ENCODE measurements around the gene KATNB1.

DNA sequence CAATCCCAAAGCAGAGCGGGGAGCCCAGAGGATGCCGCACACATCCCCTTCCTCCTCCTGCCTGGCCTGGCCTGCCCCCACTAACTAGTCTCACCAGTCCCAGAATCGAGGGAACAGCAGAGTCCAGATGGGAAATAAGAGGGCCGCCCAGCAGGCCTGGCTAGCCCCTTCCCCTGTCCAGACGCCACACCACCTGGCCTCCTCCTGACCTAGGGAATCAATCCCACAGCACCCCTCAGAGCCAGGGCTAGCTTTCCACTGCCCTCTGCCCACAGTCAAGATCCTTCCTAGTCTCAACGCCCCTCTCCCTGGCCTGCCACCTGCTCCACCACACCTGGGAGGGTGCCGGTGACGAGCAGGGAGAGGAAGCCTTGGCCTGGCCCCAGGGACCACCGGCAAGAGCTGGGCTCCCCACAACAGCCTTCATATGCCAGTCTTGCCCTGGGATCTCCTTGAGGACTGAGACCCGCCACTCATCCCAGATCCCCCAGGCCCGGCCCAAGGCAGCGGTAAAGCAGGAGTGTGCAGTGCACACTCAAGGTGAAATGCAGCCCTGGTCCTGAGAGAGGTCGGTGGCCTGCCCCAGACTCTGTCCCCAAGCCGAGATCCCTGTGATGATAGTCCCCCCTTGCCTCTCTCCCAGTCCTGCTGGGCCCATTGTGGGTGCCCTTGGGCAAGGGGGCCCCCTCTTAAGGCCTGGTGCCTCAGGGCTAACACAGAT, 27.9 kb downstream of the KATNB1 start:
- TF ChIP-seq, protein P1, sequence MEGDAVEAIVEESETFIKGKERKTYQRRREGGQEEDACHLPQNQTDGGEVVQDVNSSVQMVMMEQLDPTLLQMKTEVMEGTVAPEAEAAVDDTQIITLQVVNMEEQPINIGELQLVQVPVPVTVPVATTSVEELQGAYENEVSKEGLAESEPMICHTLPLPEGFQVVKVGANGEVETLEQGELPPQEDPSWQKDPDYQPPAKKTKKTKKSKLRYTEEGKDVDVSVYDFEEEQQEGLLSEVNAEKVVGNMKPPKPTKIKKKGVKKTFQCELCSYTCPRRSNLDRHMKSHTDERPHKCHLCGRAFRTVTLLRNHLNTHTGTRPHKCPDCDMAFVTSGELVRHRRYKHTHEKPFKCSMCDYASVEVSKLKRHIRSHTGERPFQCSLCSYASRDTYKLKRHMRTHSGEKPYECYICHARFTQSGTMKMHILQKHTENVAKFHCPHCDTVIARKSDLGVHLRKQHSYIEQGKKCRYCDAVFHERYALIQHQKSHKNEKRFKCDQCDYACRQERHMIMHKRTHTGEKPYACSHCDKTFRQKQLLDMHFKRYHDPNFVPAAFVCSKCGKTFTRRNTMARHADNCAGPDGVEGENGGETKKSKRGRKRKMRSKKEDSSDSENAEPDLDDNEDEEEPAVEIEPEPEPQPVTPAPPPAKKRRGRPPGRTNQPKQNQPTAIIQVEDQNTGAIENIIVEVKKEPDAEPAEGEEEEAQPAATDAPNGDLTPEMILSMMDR (conservative IDR thresholded peaks at IDR 0.05; ENCODE audit: low read length) = no peak
- TF ChIP-seq EZH2phosphoT487 (IDR thresholded peaks at IDR 0.05; ENCODE audit: borderline replicate concordance, low read depth, low read length) = no peak

Measured in OCI-LY7 (cell line).